GM23248 (cell line): ENCODE results near the gene EIF4E.

Source experiments
- EZH2 ChIP-seq: fragments of 200-600 bp; sonication (generic); IDR thresholded peaks from 2 replicates; pipeline ENCODE4 v1.6.1; 2018; ENCODE audit warnings: antibody characterized with exemption, mild to moderate bottlenecking; ENCODE audit not compliant: insufficient read depth, poor library complexity, severe bottlenecking
- EZH2phosphoT487 ChIP-seq: fragments of 200-600 bp; sonication (generic); IDR thresholded peaks from 2 replicates; pipeline ENCODE4 v1.6.1; 2018; ENCODE audit warnings: antibody characterized with exemption, moderate library complexity, mild to moderate bottlenecking, low read depth; ENCODE audit not compliant: insufficient read depth

- TF ChIP-seq EZH2 = no peak
- TF ChIP-seq EZH2phosphoT487 = no peak
These were observed 78.0 kb downstream of the EIF4E start for GRCh38 chr4:98850937-98851336.
